ENCODE measurements around the gene MAGEB17.

Gene MAGEB17

GRCh38 chrX:16204538-16204937, 37.3 kb downstream of the MAGEB17 start:
- Histone ChIP-seq H3K4me3 (no peak overlapping the region), H3K27ac (no peak overlapping the region)

GRCh38 chrX:16205840-16206239, 38.6 kb downstream of the MAGEB17 start:
- Histone ChIP-seq H3K27ac (no peak overlapping the region), H3K4me3 (no peak overlapping the region)

- Histone ChIP-seq H3K4me3 (no peak overlapping the region), H3K27ac (no peak overlapping the region)
These were observed 40.4 kb downstream of the MAGEB17 start for GRCh38 chrX:16207634-16208033.

GRCh38 chrX:16208601-16209000, 41.3 kb downstream of the MAGEB17 start:
- Histone ChIP-seq H3K27ac (no peak overlapping the region), H3K4me3 (no peak overlapping the region)

GRCh38 chrX:16210061-16210460, 42.8 kb downstream of the MAGEB17 start:
- H3K4me3 ChIP-seq = no peak overlapping the region
- no peak overlapping the region for H3K27ac ChIP-seq

GRCh38 chrX:16212024-16212423, 44.7 kb downstream of the MAGEB17 start:
- H3K27ac ChIP-seq = no peak overlapping the region
- H3K4me3 ChIP-seq = no peak overlapping the region

GRCh38 chrX:16212436-16212835, 45.2 kb downstream of the MAGEB17 start:
- no peak overlapping the region for H3K4me3 ChIP-seq

GRCh38 chrX:16213961-16214360, 46.7 kb downstream of the MAGEB17 start:
- Histone ChIP-seq H3K4me3 (no peak overlapping the region), H3K27ac (no peak overlapping the region)

More at GRCh38 chrX:16212436-16212835, 45.2 kb downstream of the MAGEB17 start:
- no peak overlapping the region for H3K27ac ChIP-seq

- H3K4me3 ChIP-seq = no peak overlapping the region
These were observed 48.4 kb downstream of the MAGEB17 start for GRCh38 chrX:16215660-16216059.

More at GRCh38 chrX:16215660-16216059, 48.4 kb downstream of the MAGEB17 start:
- H3K27ac ChIP-seq = no peak overlapping the region
